H9 (cell line): Measurements from ENCODE around the gene NET1. TPM values are rescaled to one million over a fixed set of nuclear protein-coding genes. Genes with fewer than 3 reads are reported as not detected.

Experiments
- DNase-seq: peaks from one replicate; pipeline ENCODE4 v3.0.0-alpha.2; 2017
- H2AFZ ChIP-seq: one replicate; pipeline ENCODE4 v1.6.1; 2013; ENCODE audit warnings: mild to moderate bottlenecking, low read length, control low read depth, moderate library complexity
- H2AK5ac ChIP-seq: 2 replicates; pipeline ENCODE4 v1.6.1; 2013; ENCODE audit warnings: low read length, control low read depth, mixed read lengths; ENCODE audit not compliant: insufficient read length
- H2BK120ac ChIP-seq: one replicate; pipeline ENCODE4 v1.6.1; 2013; ENCODE audit warnings: low read depth, mild to moderate bottlenecking, low read length, control low read depth, inconsistent platforms; ENCODE audit not compliant: poor library complexity, severe bottlenecking
- H2BK12ac ChIP-seq: 2 replicates; pipeline ENCODE4 v1.6.1; 2013; ENCODE audit warnings: low read length, control low read depth, mixed read lengths, low read depth; ENCODE audit not compliant: insufficient read length
- H2BK15ac ChIP-seq: 2 replicates; pipeline ENCODE4 v1.6.1; 2013; ENCODE audit warnings: low read depth, low read length, control low read depth
- H2BK20ac ChIP-seq: one replicate; pipeline ENCODE4 v1.6.1; 2013; ENCODE audit warnings: low read depth, mild to moderate bottlenecking, low read length, control low read depth, inconsistent platforms; ENCODE audit not compliant: poor library complexity, severe bottlenecking
- H2BK5ac ChIP-seq: 2 replicates; pipeline ENCODE4 v1.6.1; 2013; ENCODE audit warnings: low read length, control low read depth, mixed read lengths; ENCODE audit not compliant: insufficient read length
- H3K14ac ChIP-seq: 2 replicates; pipeline ENCODE4 v1.6.1; 2013; ENCODE audit warnings: low read length, control low read depth; ENCODE audit not compliant: insufficient read depth
- H3K18ac ChIP-seq: 2 replicates; pipeline ENCODE4 v1.6.1; 2013; ENCODE audit warnings: low read depth, mild to moderate bottlenecking, mixed read lengths, low read length, control low read depth; ENCODE audit not compliant: insufficient read length
- H3K23ac ChIP-seq: 2 replicates; pipeline ENCODE4 v1.6.1; 2013; ENCODE audit warnings: low read length, control low read depth, mixed read lengths, low read depth; ENCODE audit not compliant: insufficient read length
- H3K23me2 ChIP-seq: 2 replicates; pipeline ENCODE4 v1.6.1; 2013; ENCODE audit warnings: low read depth, mild to moderate bottlenecking, mixed read lengths, low read length, control low read depth; ENCODE audit not compliant: insufficient read length, poor library complexity, severe bottlenecking
- H3K27ac ChIP-seq: 2 replicates; pipeline ENCODE4 v1.5.1; 2013; ENCODE audit warnings: low read length, control low read depth, mixed read lengths, low read depth; ENCODE audit not compliant: insufficient read length
- H3K27me3 ChIP-seq: 2 replicates; pipeline ENCODE4 v1.6.1; 2013; ENCODE audit warnings: low read length, control low read depth, inconsistent platforms; ENCODE audit not compliant: insufficient read depth
- H3K4ac ChIP-seq: 2 replicates; pipeline ENCODE4 v1.6.1; 2013; ENCODE audit warnings: low read depth, mild to moderate bottlenecking, control low read depth, inconsistent platforms, low read length, moderate library complexity
- H3K4me1 ChIP-seq: 2 replicates; pipeline ENCODE4 v1.6.1; 2013; ENCODE audit warnings: low read length, control low read depth, inconsistent platforms; ENCODE audit not compliant: insufficient read depth
- H3K4me2 ChIP-seq: 2 replicates; pipeline ENCODE4 v1.6.1; 2013; ENCODE audit warnings: low read length, control low read depth, mixed read lengths; ENCODE audit not compliant: insufficient read length, insufficient read depth
- H3K56ac ChIP-seq: 2 replicates; pipeline ENCODE4 v1.6.1; 2013; ENCODE audit warnings: low read depth, mild to moderate bottlenecking, mixed read lengths, low read length, control low read depth; ENCODE audit not compliant: insufficient read length
- H3K79me1 ChIP-seq: 2 replicates; pipeline ENCODE4 v1.6.1; 2013; ENCODE audit warnings: low read depth, mild to moderate bottlenecking, moderate library complexity, low read length, control low read depth, inconsistent platforms; ENCODE audit not compliant: insufficient read depth, poor library complexity, severe bottlenecking
- H3K79me2 ChIP-seq: 2 replicates; pipeline ENCODE4 v1.6.1; 2013; ENCODE audit warnings: low read length, control low read depth, inconsistent platforms; ENCODE audit not compliant: insufficient read depth
- H3K9ac ChIP-seq: 2 replicates; pipeline ENCODE4 v1.6.1; 2013; ENCODE audit warnings: low read length, control low read depth, mixed read lengths; ENCODE audit not compliant: insufficient read length; ENCODE audit errors: extremely low read depth
- H3K9me3 ChIP-seq: one replicate; pipeline ENCODE4 v1.6.1; 2013; ENCODE audit warnings: low read depth, low read length, inconsistent platforms; ENCODE audit not compliant: control insufficient read depth
- H3T11ph ChIP-seq: one replicate; pipeline ENCODE4 v1.6.1; 2013; ENCODE audit warnings: mild to moderate bottlenecking, low read length, control low read depth, inconsistent platforms
- H4K20me1 ChIP-seq: one replicate; pipeline ENCODE4 v1.6.1; 2013; ENCODE audit not compliant: control insufficient read depth, insufficient read length, insufficient read depth
- H4K5ac ChIP-seq: 2 replicates; pipeline ENCODE4 v1.6.1; 2013; ENCODE audit warnings: low read depth, mild to moderate bottlenecking, mixed read lengths, low read length, control low read depth; ENCODE audit not compliant: insufficient read length
- H4K8ac ChIP-seq: replicated peaks from 2 replicates; pipeline ENCODE4 v1.6.1; 2013; ENCODE audit warnings: low read length, control low read depth, mixed read lengths, low read depth; ENCODE audit not compliant: insufficient read length
- H4K91ac ChIP-seq: 2 replicates; pipeline ENCODE4 v1.6.1; 2013; ENCODE audit warnings: low read depth, mild to moderate bottlenecking, moderate library complexity, mixed read lengths, low read length, control low read depth; ENCODE audit not compliant: insufficient read length
- H3K27ac Mint-ChIP-seq, 3 experiments: 2 replicates in 2 of 3; 3 replicates in 1 of 3; pipeline ENCODE4 v1.8.0; 2020 to 2021; ENCODE audit warnings: mixed read lengths in 3 of 3, mild to moderate bottlenecking in 1 of 3, moderate library complexity in 1 of 3
- H3K27me3 Mint-ChIP-seq: 2 replicates; pipeline ENCODE4 v1.8.0; 2021; ENCODE audit warnings: low read depth, mild to moderate bottlenecking, moderate library complexity, mixed read lengths
- H3K36me3 Mint-ChIP-seq, 3 experiments: 2 replicates in 2 of 3; 3 replicates in 1 of 3; pipeline ENCODE4 v1.8.0; 2020 to 2021; ENCODE audit warnings: low read depth in 3 of 3, mixed read lengths in 3 of 3; ENCODE audit not compliant: insufficient read depth in 1 of 3
- H3K4me1 Mint-ChIP-seq, 2 experiments: 2 replicates each; pipeline ENCODE4 v1.8.0; 2020; ENCODE audit warnings: mixed read lengths in 2 of 2
- H3K4me3 Mint-ChIP-seq, 2 experiments: 2 replicates in 1 of 2; 3 replicates in 1 of 2; pipeline ENCODE4 v1.8.0; 2020 to 2021; ENCODE audit warnings: mild to moderate bottlenecking in 2 of 2, mixed read lengths in 2 of 2, moderate library complexity in 1 of 2
- H3K9me3 Mint-ChIP-seq, 2 experiments: 2 replicates in 1 of 2; 3 replicates in 1 of 2; pipeline ENCODE4 v1.8.0; 2020; ENCODE audit warnings: mild to moderate bottlenecking in 2 of 2, mixed read lengths in 2 of 2, moderate library complexity in 1 of 2
- CTCF ChIP-seq: fragments of 200-600 bp; sonication (generic); conservative IDR thresholded peaks from 3 replicates; pipeline ENCODE4 v1.8.0; 2021; ENCODE audit warnings: antibody characterized with exemption, mild to moderate bottlenecking
- WGBS: extraction: QIAGEN DNeasy Blood & Tissue Kit; methylation state at CpG from one replicate; pipeline ENCODE4 v1.1.7; 2013; ENCODE audit warnings: missing lambda C conversion rate, low lambda C conversion rate, mixed read lengths; ENCODE audit not compliant: insufficient read length; ENCODE audit errors: extremely low coverage; 5-methylcytosine and 5-hydroxymethylcytosine counted together
- total RNA-seq: library from RNA; stranded (reverse); gene quantifications from 2 replicates; pipeline ENCODE4 v1.2.1, GENCODE V29; 2021

Gene NET1
- total RNA-seq, 1 experiment from 2014 or later: 50.6 TPM

GRCh38 chr10:5387169-5387568 lies 25.2 kb upstream of the NET1 start:
- H2BK15ac ChIP-seq: no peak overlapping the region
- no peak overlapping the region for H4K5ac ChIP-seq
- no peak overlapping the region for H3K4me2 ChIP-seq
- H3K9ac ChIP-seq: no peak overlapping the region
- H3K4me1 ChIP-seq: no peaks in the 10 kb centered on the region; the same call in 1 of the 2 replicates
- peaks cover 12% of the 10 kb centered on the region for H3K9me3 ChIP-seq
- H2BK12ac ChIP-seq: no peak overlapping the region
- no peak overlapping the region for H3K4me3 Mint-ChIP-seq
- no peak overlapping the region for H4K8ac ChIP-seq
- H3K36me3 Mint-ChIP-seq: peaks cover 10 to 29% (median 29%) of the 10 kb centered on the region in 3 experiments
- TF ChIP-seq CTCF: no peak
- no peaks in the 10 kb centered on the region for H3K79me1 ChIP-seq
- no peak overlapping the region for H3K23ac ChIP-seq
- no peak overlapping the region for H3K27ac Mint-ChIP-seq
- no peak overlapping the region for H2AFZ ChIP-seq
- DNase-seq: no peak
- H2BK20ac ChIP-seq: no peak overlapping the region
- no peaks in the 10 kb centered on the region for H3K23me2 ChIP-seq
- no peaks in the 10 kb centered on the region for H3K79me2 ChIP-seq
- no peak overlapping the region for H3K56ac ChIP-seq
- no peak overlapping the region for H3K4ac ChIP-seq
- no peak overlapping the region for H3K18ac ChIP-seq
- H2AK5ac ChIP-seq: no peak overlapping the region
- no peak overlapping the region for H2BK5ac ChIP-seq
- no peaks in the 10 kb centered on the region for H3K27me3 ChIP-seq
- no peak overlapping the region for H3K14ac ChIP-seq
- H3K4me1 Mint-ChIP-seq: peaks cover 4 to 6% of the 10 kb centered on the region in 2 experiments; a peak in 3 of 4 replicates
- no peak overlapping the region for H3K27ac ChIP-seq
- no peak overlapping the region for H4K91ac ChIP-seq
- WGBS: no CpG with 5 or more reads among the region's 5 CpGs
- no peaks in the 10 kb centered on the region for H3K27me3 Mint-ChIP-seq
- H3K9me3 Mint-ChIP-seq: peaks cover 42 to 47% of the 10 kb centered on the region in 2 experiments
- H4K20me1 ChIP-seq: no peaks in the 10 kb centered on the region
- H3T11ph ChIP-seq: no peak overlapping the region
- no peak overlapping the region for H2BK120ac ChIP-seq
